HEK293 (cell line): ENCODE results near the gene WRNIP1.
A peak's percentile ranks its signal among the peaks of the same experiment; 100 is the strongest.

Experiments used
- CTCF ChIA-PET: fragments of 350-600 bp; formaldehyde crosslinking; extraction: SDS; loops from one replicate; lab custom pipeline; 2021; ENCODE audit warnings: antibody characterized with exemption; lab: Yijun Ruan, JAX
- POLR2A ChIA-PET: fragments of 300-600 bp; formaldehyde crosslinking; extraction: SDS; loops from one replicate; lab custom pipeline; 2020; ENCODE audit warnings: antibody characterized with exemption, inconsistent platforms; lab: Yijun Ruan, JAX
- H3K27ac ChIP-seq: fragments of 200-500 bp; sonication (Bioruptor generic); 2 replicates; pipeline ENCODE4 v1.5.1; 2014; ENCODE audit warnings: low read depth, low read length, control low read depth, inconsistent platforms; ENCODE audit errors: extremely low read depth
- H3K36me3 ChIP-seq, 2 experiments: fragments of 200-500 bp in 1 of 2; sonication (Bioruptor generic) in 1 of 2; 1 replicate in 1 of 2; 2 replicates in 1 of 2; pipeline ENCODE4 v1.5.1; 2014 to 2017; ENCODE audit warnings: inconsistent platforms in 2 of 2, low read length in 2 of 2; ENCODE audit not compliant: control insufficient read depth in 2 of 2, insufficient read depth in 1 of 2
- H3K4me1 ChIP-seq: fragments of 200-500 bp; sonication (Bioruptor generic); 2 replicates; pipeline ENCODE4 v1.5.1; 2014; ENCODE audit warnings: mild to moderate bottlenecking, low read length, inconsistent platforms; ENCODE audit not compliant: control insufficient read depth, insufficient read depth
- H3K4me3 ChIP-seq: 2 replicates; pipeline ENCODE4 v1.5.1; 2011; ENCODE audit warnings: low read depth, mild to moderate bottlenecking, control low read depth, low read length, moderate library complexity
- H3K9me3 ChIP-seq: fragments of 200-500 bp; sonication (Bioruptor generic); 2 replicates; pipeline ENCODE4 v1.5.1; 2014; ENCODE audit warnings: low read depth, low read length, inconsistent platforms; ENCODE audit not compliant: control insufficient read depth, insufficient read depth
- FEZF1 ChIP-seq: fragments of 450-650 bp; formaldehyde crosslinking; IDR thresholded peaks from 2 replicates; pipeline ENCODE4 v1.5.1; 2016; ENCODE audit warnings: missing biosample characterization, missing genetic modification characterization
- GLI2 ChIP-seq: fragments of 450-650 bp; formaldehyde crosslinking; IDR thresholded peaks from 2 replicates; pipeline ENCODE4; 2017; ENCODE audit warnings: missing biosample characterization, missing genetic modification characterization, low read depth, borderline replicate concordance
- GLIS1 ChIP-seq: fragments of 450-650 bp; formaldehyde crosslinking; IDR thresholded peaks from 2 replicates; pipeline ENCODE4 v1.5.1; 2016; ENCODE audit warnings: missing biosample characterization, missing genetic modification characterization
- KLF8 ChIP-seq: fragments of 450-650 bp; formaldehyde crosslinking; IDR thresholded peaks from 2 replicates; pipeline ENCODE4 v1.5.1; 2016; ENCODE audit warnings: missing biosample characterization, missing genetic modification characterization
- YY2 ChIP-seq: fragments of 450-650 bp; formaldehyde crosslinking; IDR thresholded peaks from 2 replicates; pipeline ENCODE4 v1.5.1; 2016; ENCODE audit warnings: missing biosample characterization, missing genetic modification characterization
- ZFP37 ChIP-seq: fragments of 450-650 bp; formaldehyde crosslinking; IDR thresholded peaks from 2 replicates; pipeline ENCODE4 v1.5.1; 2016; ENCODE audit warnings: missing biosample characterization, missing genetic modification characterization
- ZNF221 ChIP-seq: fragments of 450-650 bp; formaldehyde crosslinking; IDR thresholded peaks from 2 replicates; pipeline ENCODE4 v1.5.1; 2017; ENCODE audit warnings: missing biosample characterization, missing genetic modification characterization, borderline replicate concordance
- ZNF24 ChIP-seq: fragments of 450-650 bp; formaldehyde crosslinking; IDR thresholded peaks from 2 replicates; pipeline ENCODE4 v1.5.1; 2016; ENCODE audit warnings: missing biosample characterization, missing genetic modification characterization
- ZNF350 ChIP-seq: fragments of 450-650 bp; formaldehyde crosslinking; IDR thresholded peaks from 2 replicates; pipeline ENCODE4 v1.5.0; 2017; ENCODE audit warnings: missing biosample characterization, mild to moderate bottlenecking, missing genetic modification characterization
- ZNF366 ChIP-seq: fragments of 450-650 bp; formaldehyde crosslinking; conservative IDR thresholded peaks from 2 replicates; pipeline ENCODE4 v1.5.1; 2016; ENCODE audit warnings: missing biosample characterization, missing genetic modification characterization
- ZNF423 ChIP-seq: fragments of 450-650 bp; formaldehyde crosslinking; IDR thresholded peaks from 2 replicates; pipeline ENCODE4 v1.5.1; 2016; ENCODE audit warnings: missing biosample characterization, missing genetic modification characterization
- ZNF596 ChIP-seq: fragments of 450-650 bp; IDR thresholded peaks from 2 replicates; pipeline ENCODE4 v1.5.0; 2018; ENCODE audit warnings: missing biosample characterization, mild to moderate bottlenecking, missing genetic modification characterization, moderate library complexity
- ZNF776 ChIP-seq: fragments of 450-650 bp; formaldehyde crosslinking; IDR thresholded peaks from 2 replicates; pipeline ENCODE4 v1.5.0; 2017; ENCODE audit warnings: missing biosample characterization, missing genetic modification characterization, borderline replicate concordance
- TF ChIP-seq, protein P1 (sequence below): fragments of 450-650 bp; formaldehyde crosslinking; IDR thresholded peaks from 2 replicates; pipeline ENCODE4 v1.5.1; 2016; ENCODE audit warnings: missing biosample characterization, missing genetic modification characterization
- TF ChIP-seq, protein P2 (sequence below): fragments of 450-650 bp; formaldehyde crosslinking; IDR thresholded peaks from 2 replicates; pipeline ENCODE4 v1.5.1; 2017; ENCODE audit warnings: missing biosample characterization, missing genetic modification characterization
- TF ChIP-seq, protein P3 (sequence below): fragments of 450-650 bp; formaldehyde crosslinking; IDR thresholded peaks from 2 replicates; pipeline ENCODE4 v1.5.1; 2016; ENCODE audit warnings: missing biosample characterization, missing genetic modification characterization

WRNIP1 gene

DNA sequence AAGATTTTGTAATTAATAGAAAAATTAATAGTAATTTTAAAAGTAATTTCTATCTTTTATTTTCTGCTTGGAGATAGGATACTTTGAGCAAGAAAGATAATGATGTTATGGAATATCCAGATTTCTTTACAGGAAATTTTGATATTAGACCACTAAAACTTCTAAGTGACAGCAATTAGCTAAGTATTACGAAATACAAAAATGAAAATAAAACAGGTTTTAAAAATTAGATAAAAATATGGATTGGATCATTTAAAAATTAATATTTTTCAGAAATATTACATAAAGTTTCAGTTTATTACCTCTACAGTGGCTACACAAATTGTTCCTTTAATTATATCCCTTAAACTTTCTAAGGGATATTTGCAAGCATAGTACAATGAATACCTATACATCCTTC, 10.3 kb upstream of the WRNIP1 start:
- Histone ChIP-seq H3K9me3 (no peaks in the 10 kb centered on the region), H3K27ac (no peak overlapping the region), H3K4me3 (no peak overlapping the region), H3K4me1 (peaks cover 4% of the 10 kb centered on the region; the same call in 1 of the 2 replicates), H3K36me3 (no peaks in the 10 kb centered on the region)
- no peak for TF ChIP-seq ZNF221
- TF ChIP-seq, protein P1, sequence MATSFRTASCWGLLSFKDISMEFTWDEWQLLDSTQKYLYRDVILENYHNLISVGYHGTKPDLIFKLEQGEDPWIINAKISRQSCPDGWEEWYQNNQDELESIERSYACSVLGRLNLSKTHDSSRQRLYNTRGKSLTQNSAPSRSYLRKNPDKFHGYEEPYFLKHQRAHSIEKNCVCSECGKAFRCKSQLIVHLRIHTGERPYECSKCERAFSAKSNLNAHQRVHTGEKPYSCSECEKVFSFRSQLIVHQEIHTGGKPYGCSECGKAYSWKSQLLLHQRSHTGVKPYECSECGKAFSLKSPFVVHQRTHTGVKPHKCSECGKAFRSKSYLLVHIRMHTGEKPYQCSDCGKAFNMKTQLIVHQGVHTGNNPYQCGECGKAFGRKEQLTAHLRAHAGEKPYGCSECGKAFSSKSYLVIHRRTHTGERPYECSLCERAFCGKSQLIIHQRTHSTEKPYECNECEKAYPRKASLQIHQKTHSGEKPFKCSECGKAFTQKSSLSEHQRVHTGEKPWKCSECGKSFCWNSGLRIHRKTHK (tag by site-specific recombination) = 0 out of 2 replicates have a peak, but pooled peaks have one; percentile 55
- POLR2A ChIA-PET = no interaction called here
- CTCF ChIA-PET = interaction anchor here (0.6 to 9.5 kb wide), 5 partner anchors 14 to 198 kb away, joined by 3 to 212 read pairs (median 3); no protein-coding TSS in a partner anchor

DNA sequence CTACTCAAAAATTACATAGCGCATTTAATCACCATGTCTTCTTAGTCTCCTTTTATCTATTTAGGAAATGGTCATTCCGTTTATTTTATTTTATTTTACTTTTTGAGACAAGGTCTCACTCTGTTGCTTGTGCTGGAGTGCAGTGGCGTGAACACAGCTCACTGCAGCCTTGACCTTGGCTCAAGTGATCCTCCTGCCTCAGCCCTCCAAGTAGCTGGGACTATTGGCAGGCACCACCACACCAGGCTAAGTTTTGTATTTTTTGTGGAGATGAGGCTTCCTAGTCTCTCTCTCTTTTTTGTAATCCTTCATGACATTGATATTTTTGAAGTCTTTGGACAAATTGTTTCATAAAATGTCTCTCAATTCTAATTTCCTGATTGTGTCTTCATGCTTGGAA, 9.7 kb upstream of the WRNIP1 start:
- POLR2A ChIA-PET = no interaction called here
- TF ChIP-seq, protein P2, sequence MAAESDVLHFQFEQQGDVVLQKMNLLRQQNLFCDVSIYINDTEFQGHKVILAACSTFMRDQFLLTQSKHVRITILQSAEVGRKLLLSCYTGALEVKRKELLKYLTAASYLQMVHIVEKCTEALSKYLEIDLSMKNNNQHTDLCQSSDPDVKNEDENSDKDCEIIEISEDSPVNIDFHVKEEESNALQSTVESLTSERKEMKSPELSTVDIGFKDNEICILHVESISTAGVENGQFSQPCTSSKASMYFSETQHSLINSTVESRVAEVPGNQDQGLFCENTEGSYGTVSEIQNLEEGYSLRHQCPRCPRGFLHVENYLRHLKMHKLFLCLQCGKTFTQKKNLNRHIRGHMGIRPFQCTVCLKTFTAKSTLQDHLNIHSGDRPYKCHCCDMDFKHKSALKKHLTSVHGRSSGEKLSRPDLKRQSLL (tag by site-specific recombination) = no peak
- TF ChIP-seq ZNF423 (tag by site-specific recombination) (no peak), ZNF366 (tag by site-specific recombination) (no peak), ZFP37 (tag by site-specific recombination) (no peak), FEZF1 (tag by site-specific recombination) (no peak), ZNF24 (tag by site-specific recombination) (no peak), ZNF596 (no peak)
- TF ChIP-seq, protein P3, sequence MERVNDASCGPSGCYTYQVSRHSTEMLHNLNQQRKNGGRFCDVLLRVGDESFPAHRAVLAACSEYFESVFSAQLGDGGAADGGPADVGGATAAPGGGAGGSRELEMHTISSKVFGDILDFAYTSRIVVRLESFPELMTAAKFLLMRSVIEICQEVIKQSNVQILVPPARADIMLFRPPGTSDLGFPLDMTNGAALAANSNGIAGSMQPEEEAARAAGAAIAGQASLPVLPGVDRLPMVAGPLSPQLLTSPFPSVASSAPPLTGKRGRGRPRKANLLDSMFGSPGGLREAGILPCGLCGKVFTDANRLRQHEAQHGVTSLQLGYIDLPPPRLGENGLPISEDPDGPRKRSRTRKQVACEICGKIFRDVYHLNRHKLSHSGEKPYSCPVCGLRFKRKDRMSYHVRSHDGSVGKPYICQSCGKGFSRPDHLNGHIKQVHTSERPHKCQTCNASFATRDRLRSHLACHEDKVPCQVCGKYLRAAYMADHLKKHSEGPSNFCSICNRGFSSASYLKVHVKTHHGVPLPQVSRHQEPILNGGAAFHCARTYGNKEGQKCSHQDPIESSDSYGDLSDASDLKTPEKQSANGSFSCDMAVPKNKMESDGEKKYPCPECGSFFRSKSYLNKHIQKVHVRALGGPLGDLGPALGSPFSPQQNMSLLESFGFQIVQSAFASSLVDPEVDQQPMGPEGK (tag by site-specific recombination) = no peak
- Histone ChIP-seq H3K27ac (no peak overlapping the region), H3K9me3 (no peaks in the 10 kb centered on the region), H3K36me3 (no peaks in the 10 kb centered on the region), H3K4me1 (peaks cover under 1% of the 10 kb centered on the region; the same call in 1 of the 2 replicates), H3K4me3 (no peak overlapping the region)
- CTCF ChIA-PET = interaction anchor here (0.6 to 9.5 kb wide), 2 partner anchors 16 to 319 kb away, joined by 3 to 212 read pairs; no protein-coding TSS in a partner anchor

DNA sequence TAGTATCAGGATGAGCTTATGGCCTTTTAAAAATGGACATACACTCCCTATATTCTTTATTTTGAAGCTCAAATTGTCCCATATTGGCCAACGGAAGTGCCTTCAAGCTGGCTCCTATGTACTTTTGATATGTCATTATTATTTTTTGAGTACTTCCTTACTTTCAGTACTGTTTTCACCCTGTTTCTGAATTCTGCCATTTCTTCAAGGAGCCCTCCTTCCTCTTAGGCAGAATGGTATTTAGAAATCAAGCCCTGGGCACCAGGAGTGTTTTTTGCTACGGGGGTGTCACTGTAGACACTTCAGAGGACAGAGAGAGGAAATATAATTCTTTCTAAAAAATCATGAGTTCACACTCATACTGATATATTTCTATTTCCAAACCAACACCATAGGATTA, 9.0 kb upstream of the WRNIP1 start:
- ChIA-PET POLR2A (no interaction called here), CTCF (interaction anchor here (0.6 to 0.8 kb wide), 3 partner anchors 320 to 674 kb away, joined by 3 to 5 read pairs (median 3); no protein-coding TSS in a partner anchor)
- Histone ChIP-seq H3K27ac (no peak overlapping the region), H3K4me3 (no peak overlapping the region), H3K36me3 (no peaks in the 10 kb centered on the region), H3K9me3 (no peaks in the 10 kb centered on the region), H3K4me1 (no peaks in the 10 kb centered on the region)
- no peak for TF ChIP-seq KLF8

DNA sequence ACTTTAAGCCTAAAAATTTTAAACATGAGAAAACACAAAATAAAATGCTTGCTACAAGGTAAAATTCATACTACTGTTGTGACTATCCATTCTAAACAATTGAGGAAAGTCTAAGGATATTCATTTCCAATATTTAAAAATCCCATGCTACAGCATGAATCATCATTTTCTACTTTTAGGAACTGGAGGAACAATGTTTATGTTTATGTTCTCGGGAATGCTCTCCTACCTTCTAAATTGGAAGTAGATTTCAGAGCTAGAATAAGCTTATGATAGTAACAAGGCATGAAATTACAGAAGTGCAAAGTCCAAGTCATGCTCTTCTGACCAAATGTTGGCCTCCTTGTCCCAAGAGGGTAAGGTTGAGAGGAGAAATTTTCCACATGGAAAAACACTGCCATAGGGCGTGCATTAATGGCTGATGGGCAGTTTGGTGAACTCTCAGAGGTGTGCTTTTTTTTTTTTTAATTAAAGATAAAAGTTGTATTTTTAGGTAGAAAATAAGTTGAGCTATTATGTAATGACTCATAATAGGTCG, 8.4 kb upstream of the WRNIP1 start:
- no peak overlapping the region for H3K4me3 ChIP-seq
- ChIA-PET CTCF (interaction anchor here (0.6 to 3.4 kb wide), 4 partner anchors 18 to 1248 kb away, joined by 3 to 31 read pairs (median 3); no protein-coding TSS in a partner anchor), POLR2A (interaction anchor here (0.7 kb wide), 1 partner anchor 1039 kb away, joined by 3 read pairs; no protein-coding TSS in a partner anchor)
- H3K36me3 ChIP-seq = no peaks in the 10 kb centered on the region
- no peak for TF ChIP-seq YY2 (tag by site-specific recombination)
- TF ChIP-seq, protein P1 (tag by site-specific recombination) = no peak
- TF ChIP-seq GLIS1 (tag by site-specific recombination) = no peak
- TF ChIP-seq ZNF776 (tag by site-specific recombination) = no peak
- no peak for TF ChIP-seq ZNF350
- TF ChIP-seq GLI2 (tag by site-specific recombination) = no peak
- no peaks in the 10 kb centered on the region for H3K9me3 ChIP-seq
- H3K27ac ChIP-seq = no peak overlapping the region
- H3K4me1 ChIP-seq = no peaks in the 10 kb centered on the region
